WTC11 (cell line): ENCODE data around the gene ATP6V1G1. TPM values are rescaled to one million over a fixed set of nuclear protein-coding genes. Genes with fewer than 3 reads are reported as not detected.

ENCODE experiments used
- ATAC-seq: fragments of 200-7000 bp; cut with Tn5 transposase; 2 replicates; pipeline ENCODE4 v1.10.0; 2021; ENCODE audit warnings: mild to moderate bottlenecking, moderate library complexity
- CTCF ChIA-PET: fragments of 300-600 bp; sonication (Branson Sonifier 250); formaldehyde crosslinking; loops from one replicate; lab custom pipeline; 2021; ENCODE audit warnings: antibody characterized with exemption; lab: Charles Lee
- POLR2A ChIA-PET: fragments of 350-600 bp; sonication (Branson Sonifier 250); formaldehyde crosslinking; loops from one replicate; lab custom pipeline; 2021; ENCODE audit warnings: antibody characterized with exemption; lab: Charles Lee
- DNase-seq: peaks from one replicate; pipeline ENCODE4 v3.0.0; 2021; ENCODE audit warnings: low spot score
- H3K27ac Mint-ChIP-seq: 2 replicates; pipeline ENCODE4 v1.8.0; 2021; ENCODE audit warnings: mixed read lengths
- H3K27me3 Mint-ChIP-seq: 2 replicates; pipeline ENCODE4 v1.8.0; 2021; ENCODE audit warnings: low read depth, mild to moderate bottlenecking, moderate library complexity, mixed read lengths
- H3K36me3 Mint-ChIP-seq: 2 replicates; pipeline ENCODE4 v1.8.0; 2021; ENCODE audit warnings: mixed read lengths
- H3K4me1 Mint-ChIP-seq: 2 replicates; pipeline ENCODE4 v1.8.0; 2022; ENCODE audit warnings: mixed read lengths
- H3K4me3 Mint-ChIP-seq: 2 replicates; pipeline ENCODE4 v1.8.0; 2021; ENCODE audit warnings: mild to moderate bottlenecking, moderate library complexity, mixed read lengths
- H3K9me3 Mint-ChIP-seq: 2 replicates; pipeline ENCODE4 v1.8.0; 2021; ENCODE audit warnings: mixed read lengths
- CREM ChIP-seq: sonication (generic); formaldehyde crosslinking; IDR thresholded peaks from 2 replicates; pipeline ENCODE4 v1.8.1; 2022; ENCODE audit warnings: mild to moderate bottlenecking, missing genetic modification reagents, moderate library complexity
- E2F4 ChIP-seq: sonication (generic); formaldehyde crosslinking; IDR thresholded peaks from 2 replicates; pipeline ENCODE4 v1.8.1; 2022; ENCODE audit warnings: low read depth, mild to moderate bottlenecking, moderate library complexity, missing genetic modification reagents, borderline replicate concordance
- EMX1 ChIP-seq: fragments of 250-450 bp; sonication (Bioruptor Pico); IDR thresholded peaks from 2 replicates; pipeline ENCODE4 v1.8.0; 2021; ENCODE audit warnings: mild to moderate bottlenecking
- ESRRA ChIP-seq: sonication (generic); formaldehyde crosslinking; IDR thresholded peaks from 2 replicates; pipeline ENCODE4 v1.8.1; 2022; ENCODE audit warnings: mild to moderate bottlenecking, missing genetic modification reagents, borderline replicate concordance
- FOXJ3 ChIP-seq: sonication (generic); formaldehyde crosslinking; IDR thresholded peaks from 2 replicates; pipeline ENCODE4 v1.9.0; 2021; ENCODE audit warnings: missing genetic modification reagents, mild to moderate bottlenecking, borderline replicate concordance
- HMGA2 ChIP-seq: fragments of 250-450 bp; sonication (Bioruptor Pico); IDR thresholded peaks from 2 replicates; pipeline ENCODE4 v1.4.0; 2021; ENCODE audit warnings: mild to moderate bottlenecking, moderate library complexity
- JUN ChIP-seq: sonication (generic); formaldehyde crosslinking; IDR thresholded peaks from 2 replicates; pipeline ENCODE4 v1.8.0; 2023; ENCODE audit warnings: mild to moderate bottlenecking, missing genetic modification reagents
- MYBL2 ChIP-seq: sonication (generic); formaldehyde crosslinking; IDR thresholded peaks from 2 replicates; pipeline ENCODE4 v1.8.1; 2023; ENCODE audit warnings: mild to moderate bottlenecking, moderate library complexity, missing genetic modification reagents
- NFE2L1 ChIP-seq: sonication (generic); formaldehyde crosslinking; IDR thresholded peaks from 2 replicates; pipeline ENCODE4 v1.8.1; 2023; ENCODE audit warnings: missing genetic modification reagents
- NFYB ChIP-seq: sonication (generic); formaldehyde crosslinking; conservative IDR thresholded peaks from 2 replicates; pipeline ENCODE4 v1.8.0; 2022; ENCODE audit warnings: low read depth, missing genetic modification reagents
- OVOL2 ChIP-seq: fragments of 250-450 bp; sonication (Bioruptor Pico); IDR thresholded peaks from 2 replicates; pipeline ENCODE4 v1.9.0; 2021; ENCODE audit warnings: mild to moderate bottlenecking, borderline replicate concordance
- PRRX2 ChIP-seq: fragments of 250-450 bp; sonication (Bioruptor Pico); IDR thresholded peaks from 2 replicates; pipeline ENCODE4 v1.8.0; 2021; ENCODE audit warnings: mild to moderate bottlenecking
- RELA ChIP-seq: sonication (generic); formaldehyde crosslinking; IDR thresholded peaks from 2 replicates; pipeline ENCODE4 v1.8.1; 2022; ENCODE audit warnings: missing genetic modification reagents, mild to moderate bottlenecking, borderline replicate concordance
- RORB ChIP-seq: fragments of 250-450 bp; sonication (Bioruptor Pico); IDR thresholded peaks from 2 replicates; pipeline ENCODE4 v1.9.0; 2021; ENCODE audit warnings: mild to moderate bottlenecking
- SMAD3 ChIP-seq: sonication (generic); formaldehyde crosslinking; IDR thresholded peaks from 2 replicates; pipeline ENCODE4 v1.8.0; 2022; ENCODE audit warnings: missing genetic modification reagents, mild to moderate bottlenecking, borderline replicate concordance
- SMAD4 ChIP-seq: sonication (generic); formaldehyde crosslinking; IDR thresholded peaks from 2 replicates; pipeline ENCODE4 v1.8.0; 2022; ENCODE audit warnings: mild to moderate bottlenecking, missing genetic modification reagents
- TCF7 ChIP-seq: sonication (generic); formaldehyde crosslinking; IDR thresholded peaks from 2 replicates; pipeline ENCODE4 v1.8.0; 2022; ENCODE audit warnings: mild to moderate bottlenecking, low read depth, missing genetic modification reagents, moderate library complexity
- ZNF121 ChIP-seq: sonication (generic); formaldehyde crosslinking; IDR thresholded peaks from 2 replicates; pipeline ENCODE4 v1.8.0; 2023; ENCODE audit warnings: missing genetic modification reagents
- ZNF396 ChIP-seq: fragments of 250-450 bp; sonication (Bioruptor Pico); IDR thresholded peaks from 2 replicates; pipeline ENCODE4 v1.8.0; 2021; ENCODE audit warnings: mild to moderate bottlenecking, moderate library complexity, borderline replicate concordance
- ZNF416 ChIP-seq: fragments of 250-450 bp; sonication (Bioruptor Pico); IDR thresholded peaks from 2 replicates; pipeline ENCODE4 v1.9.0; 2021; ENCODE audit warnings: mild to moderate bottlenecking, inconsistent platforms
- ZNF671 ChIP-seq: fragments of 250-450 bp; sonication (Bioruptor Pico); IDR thresholded peaks from 2 replicates; pipeline ENCODE4 v1.8.0; 2021; ENCODE audit warnings: mild to moderate bottlenecking
- total RNA-seq: library from RNA; stranded (reverse); gene quantifications from 3 replicates; pipeline ENCODE4 v1.2.3, GENCODE V29; 2021
- TF ChIP-seq, protein P1 (sequence below): fragments of 250-450 bp; sonication (Bioruptor Pico); IDR thresholded peaks from 2 replicates; pipeline ENCODE4 v1.9.0; 2021; ENCODE audit warnings: mild to moderate bottlenecking
- TF ChIP-seq, protein P2 (sequence below): sonication (generic); formaldehyde crosslinking; conservative IDR thresholded peaks from 2 replicates; pipeline ENCODE4 v1.8.1; 2022; ENCODE audit warnings: mild to moderate bottlenecking, missing genetic modification reagents

ATP6V1G1 gene
- total RNA-seq, 1 experiment from 2014 or later = 108 TPM

- ChIA-PET CTCF (interaction anchor here (2.0 kb wide), 1 partner anchor 31 kb away, joined by 6 read pairs; no protein-coding TSS in a partner anchor), POLR2A (no interaction called here)
- Mint-ChIP-seq H3K9me3 (no peaks in the 10 kb centered on the region), H3K36me3 (peaks cover 14% of the 10 kb centered on the region), H3K27ac (no peak overlapping the region; the same call in 1 of the 2 replicates), H3K27me3 (no peaks in the 10 kb centered on the region), H3K4me1 (no peaks in the 10 kb centered on the region), H3K4me3 (no peak overlapping the region)
- TF ChIP-seq ZNF396 (CRISPR knock-in tag) = no peak
- DNase-seq = no peak
- ATAC-seq = no peak
These were observed 34.5 kb downstream of the ATP6V1G1 start for GRCh38 chr9:114621975-114622609.

DNA sequence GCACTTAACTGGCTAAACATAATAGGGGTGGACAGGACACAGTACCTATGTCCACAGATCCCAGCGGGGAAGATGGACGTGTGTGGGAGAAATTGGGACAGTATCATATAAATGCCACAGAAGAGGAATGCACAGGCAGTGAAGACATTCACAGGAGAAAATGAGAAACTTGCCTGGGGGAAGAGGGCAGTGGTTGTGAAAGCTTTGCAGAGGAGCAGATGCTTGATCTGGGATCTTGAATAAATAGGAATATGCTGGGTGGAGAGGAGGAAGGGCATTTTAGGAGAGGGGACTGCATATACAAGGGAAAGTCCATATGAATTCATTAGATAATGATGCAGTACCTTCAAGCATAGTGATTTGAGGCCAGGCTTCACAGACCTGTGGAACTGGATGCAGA, 37.1 kb downstream of the ATP6V1G1 start:
- Mint-ChIP-seq H3K27me3 (no peaks in the 10 kb centered on the region), H3K27ac (no peak overlapping the region), H3K9me3 (no peaks in the 10 kb centered on the region), H3K36me3 (peaks cover 10% of the 10 kb centered on the region), H3K4me3 (no peak overlapping the region), H3K4me1 (no peaks in the 10 kb centered on the region)
- POLR2A ChIA-PET = no interaction called here
- no peak for TF ChIP-seq SMAD4 (CRISPR knock-in tag)
- TF ChIP-seq RELA = no peak
- no peak for TF ChIP-seq NFYB (CRISPR knock-in tag)
- TF ChIP-seq JUN (CRISPR knock-in tag) = no peak
- no peak for TF ChIP-seq CREM (CRISPR knock-in tag)
- no peak for TF ChIP-seq HMGA2 (CRISPR knock-in tag)
- TF ChIP-seq ZNF121 (CRISPR knock-in tag) = no peak
- TF ChIP-seq PRRX2 (CRISPR knock-in tag) = no peak
- TF ChIP-seq NFE2L1 (CRISPR knock-in tag) = no peak
- no peak for TF ChIP-seq ESRRA (CRISPR knock-in tag)
- TF ChIP-seq MYBL2 = no peak
- DNase-seq = no peak
- ATAC-seq = no peak
- CTCF ChIA-PET = no interaction called here

GRCh38 chr9:114626415-114627020, 38.9 kb downstream of the ATP6V1G1 start:
- peaks cover 18% of the 10 kb centered on the region for H3K36me3 Mint-ChIP-seq
- H3K4me1 Mint-ChIP-seq = no peaks in the 10 kb centered on the region
- no peaks in the 10 kb centered on the region for H3K27me3 Mint-ChIP-seq
- no peak overlapping the region for H3K4me3 Mint-ChIP-seq
- DNase-seq (no peak), ATAC-seq (no peak)
- TF ChIP-seq OVOL2 (no peak), EMX1 (no peak)
- TF ChIP-seq, protein P1, sequence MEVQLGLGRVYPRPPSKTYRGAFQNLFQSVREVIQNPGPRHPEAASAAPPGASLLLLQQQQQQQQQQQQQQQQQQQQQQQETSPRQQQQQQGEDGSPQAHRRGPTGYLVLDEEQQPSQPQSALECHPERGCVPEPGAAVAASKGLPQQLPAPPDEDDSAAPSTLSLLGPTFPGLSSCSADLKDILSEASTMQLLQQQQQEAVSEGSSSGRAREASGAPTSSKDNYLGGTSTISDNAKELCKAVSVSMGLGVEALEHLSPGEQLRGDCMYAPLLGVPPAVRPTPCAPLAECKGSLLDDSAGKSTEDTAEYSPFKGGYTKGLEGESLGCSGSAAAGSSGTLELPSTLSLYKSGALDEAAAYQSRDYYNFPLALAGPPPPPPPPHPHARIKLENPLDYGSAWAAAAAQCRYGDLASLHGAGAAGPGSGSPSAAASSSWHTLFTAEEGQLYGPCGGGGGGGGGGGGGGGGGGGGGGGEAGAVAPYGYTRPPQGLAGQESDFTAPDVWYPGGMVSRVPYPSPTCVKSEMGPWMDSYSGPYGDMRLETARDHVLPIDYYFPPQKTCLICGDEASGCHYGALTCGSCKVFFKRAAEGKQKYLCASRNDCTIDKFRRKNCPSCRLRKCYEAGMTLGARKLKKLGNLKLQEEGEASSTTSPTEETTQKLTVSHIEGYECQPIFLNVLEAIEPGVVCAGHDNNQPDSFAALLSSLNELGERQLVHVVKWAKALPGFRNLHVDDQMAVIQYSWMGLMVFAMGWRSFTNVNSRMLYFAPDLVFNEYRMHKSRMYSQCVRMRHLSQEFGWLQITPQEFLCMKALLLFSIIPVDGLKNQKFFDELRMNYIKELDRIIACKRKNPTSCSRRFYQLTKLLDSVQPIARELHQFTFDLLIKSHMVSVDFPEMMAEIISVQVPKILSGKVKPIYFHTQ (CRISPR knock-in tag) = no peak
- CTCF ChIA-PET = interaction anchor here (1.6 kb wide), 1 partner anchor 27 kb away, joined by 4 read pairs; no protein-coding TSS in a partner anchor
- no peaks in the 10 kb centered on the region for H3K9me3 Mint-ChIP-seq
- no peak overlapping the region for H3K27ac Mint-ChIP-seq
- POLR2A ChIA-PET = no interaction called here

GRCh38 chr9:114627553-114627952, 40.0 kb downstream of the ATP6V1G1 start:
- H3K4me3 Mint-ChIP-seq = no peak overlapping the region
- POLR2A ChIA-PET = no interaction called here
- CTCF ChIA-PET = no interaction called here
- peaks cover 18% of the 10 kb centered on the region for H3K36me3 Mint-ChIP-seq
- DNase-seq = no peak
- H3K27ac Mint-ChIP-seq = no peak overlapping the region
- H3K27me3 Mint-ChIP-seq = no peaks in the 10 kb centered on the region
- no peak for ATAC-seq
- H3K4me1 Mint-ChIP-seq = no peaks in the 10 kb centered on the region
- no peaks in the 10 kb centered on the region for H3K9me3 Mint-ChIP-seq
- TF ChIP-seq RELA (no peak), ZNF671 (CRISPR knock-in tag) (no peak), E2F4 (CRISPR knock-in tag) (no peak), SMAD3 (CRISPR knock-in tag) (no peak), HMGA2 (CRISPR knock-in tag) (no peak), FOXJ3 (no peak), PRRX2 (CRISPR knock-in tag) (no peak), ZNF416 (no peak), ZNF121 (CRISPR knock-in tag) (no peak), RORB (no peak), NFE2L1 (CRISPR knock-in tag) (no peak), TCF7 (CRISPR knock-in tag) (no peak), SMAD4 (CRISPR knock-in tag) (no peak)
- TF ChIP-seq, protein P1 (CRISPR knock-in tag) = no peak
- TF ChIP-seq, protein P2, sequence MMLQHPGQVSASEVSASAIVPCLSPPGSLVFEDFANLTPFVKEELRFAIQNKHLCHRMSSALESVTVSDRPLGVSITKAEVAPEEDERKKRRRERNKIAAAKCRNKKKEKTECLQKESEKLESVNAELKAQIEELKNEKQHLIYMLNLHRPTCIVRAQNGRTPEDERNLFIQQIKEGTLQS = no peak
